Spleen (tissue), 7 donors: ENCODE results near the gene COL23A1.

Experiments used
- POLR2A ChIP-seq, 3 donors: fragments of 450-650 bp; IDR thresholded peaks; one replicate each; pipeline ENCODE4 v1.5.1; 2017; ENCODE audit warnings: antibody characterized with exemption in 3 of 3, mild to moderate bottlenecking in 1 of 3
- POLR2AphosphoS5 ChIP-seq, 3 donors: sonication (generic); formaldehyde crosslinking; IDR thresholded peaks; one replicate each; pipeline ENCODE4 v1.5.1; 2017; ENCODE audit warnings: antibody characterized with exemption in 3 of 3
- TF ChIP-seq, protein P1 (sequence below), 11 experiments: fragments of 200-600 bp in 7 of 11; fragments of 450-650 bp in 4 of 11; sonication (generic) in 4 of 11; IDR thresholded peaks in 8 of 11; conservative IDR thresholded peaks in 3 of 11; 1 replicate in 7 of 11; 2 replicates in 4 of 11; pipeline versions ENCODE4 v1.4.0 to v1.8.0; 2016 to 2021; ENCODE audit warnings: antibody characterized with exemption in 11 of 11, inconsistent platforms in 4 of 11, mild to moderate bottlenecking in 1 of 11
- donor health status: DM: no; HTN: no; CAD: no; lungs with moderate emphysema.
- donor health status: DM: no; HTN: no; CAD: no.
- donor health status: DM: no; HTN: no; CAD: no.

DNA sequence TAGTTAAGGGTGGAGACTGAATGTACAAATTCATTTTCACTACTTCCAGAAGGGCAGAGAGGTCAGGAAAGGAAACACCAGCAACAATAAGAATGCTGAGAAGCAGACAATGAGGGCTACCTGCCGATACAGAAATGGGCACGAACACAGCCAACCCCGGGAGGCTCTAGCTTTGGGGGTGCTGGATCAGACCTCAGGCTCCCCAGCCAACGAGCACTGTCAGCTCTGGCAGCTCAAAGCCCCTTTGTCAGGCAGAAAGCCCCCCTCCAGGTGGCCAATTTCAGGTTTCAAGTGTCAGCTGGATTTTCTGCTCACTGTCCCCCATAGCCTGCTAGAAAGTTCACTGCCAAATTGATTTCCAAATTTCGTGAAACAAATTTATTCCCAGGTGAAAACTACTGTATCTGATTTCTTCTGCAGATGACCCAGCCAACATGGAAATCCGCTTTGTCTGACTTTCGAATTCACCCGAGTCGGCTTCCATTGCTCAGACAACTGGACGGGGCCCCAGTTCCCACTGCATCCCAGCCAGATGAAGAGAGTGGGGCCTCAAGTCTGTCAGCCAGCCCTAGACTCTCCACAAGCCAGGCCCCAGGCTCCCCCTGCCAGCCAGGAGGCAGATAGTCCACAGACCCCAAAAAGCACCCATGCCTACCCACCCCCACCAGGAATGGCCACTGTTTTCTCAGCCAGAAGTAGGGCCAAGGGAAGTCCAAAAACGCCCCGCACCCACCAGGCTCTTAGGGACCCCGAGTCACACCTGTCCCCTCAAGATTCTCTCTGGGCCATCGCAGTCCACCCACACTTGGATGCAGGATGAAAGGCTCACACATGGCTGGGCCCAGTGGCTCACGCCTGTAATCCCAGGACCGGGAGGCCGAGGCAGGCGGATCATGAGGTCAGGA is 261.1 kb downstream of the COL23A1 start:
- TF ChIP-seq, protein P1, sequence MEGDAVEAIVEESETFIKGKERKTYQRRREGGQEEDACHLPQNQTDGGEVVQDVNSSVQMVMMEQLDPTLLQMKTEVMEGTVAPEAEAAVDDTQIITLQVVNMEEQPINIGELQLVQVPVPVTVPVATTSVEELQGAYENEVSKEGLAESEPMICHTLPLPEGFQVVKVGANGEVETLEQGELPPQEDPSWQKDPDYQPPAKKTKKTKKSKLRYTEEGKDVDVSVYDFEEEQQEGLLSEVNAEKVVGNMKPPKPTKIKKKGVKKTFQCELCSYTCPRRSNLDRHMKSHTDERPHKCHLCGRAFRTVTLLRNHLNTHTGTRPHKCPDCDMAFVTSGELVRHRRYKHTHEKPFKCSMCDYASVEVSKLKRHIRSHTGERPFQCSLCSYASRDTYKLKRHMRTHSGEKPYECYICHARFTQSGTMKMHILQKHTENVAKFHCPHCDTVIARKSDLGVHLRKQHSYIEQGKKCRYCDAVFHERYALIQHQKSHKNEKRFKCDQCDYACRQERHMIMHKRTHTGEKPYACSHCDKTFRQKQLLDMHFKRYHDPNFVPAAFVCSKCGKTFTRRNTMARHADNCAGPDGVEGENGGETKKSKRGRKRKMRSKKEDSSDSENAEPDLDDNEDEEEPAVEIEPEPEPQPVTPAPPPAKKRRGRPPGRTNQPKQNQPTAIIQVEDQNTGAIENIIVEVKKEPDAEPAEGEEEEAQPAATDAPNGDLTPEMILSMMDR (IDR thresholded peaks at IDR 0.05 in 8 of 11, conservative IDR thresholded peaks at IDR 0.05 in 3 of 11), result no peak
- no peak for TF ChIP-seq POLR2A (IDR thresholded peaks at IDR 0.05)
- no peak for TF ChIP-seq POLR2AphosphoS5 (IDR thresholded peaks at IDR 0.05)
